H9 (cell line): ENCODE data around the gene LPCAT3. TPM values are rescaled to one million over a fixed set of nuclear protein-coding genes. Genes with fewer than 3 reads are reported as not detected.
A peak's percentile ranks its signal among the peaks of the same experiment; 100 is the strongest.

Source experiments
- DNase-seq: peaks from one replicate; pipeline ENCODE4 v3.0.0-alpha.2; 2017
- H2AFZ ChIP-seq: one replicate; pipeline ENCODE4 v1.6.1; 2013; ENCODE audit warnings: mild to moderate bottlenecking, low read length, control low read depth, moderate library complexity
- H2AK5ac ChIP-seq: 2 replicates; pipeline ENCODE4 v1.6.1; 2013; ENCODE audit warnings: low read length, control low read depth, mixed read lengths; ENCODE audit not compliant: insufficient read length
- H2BK120ac ChIP-seq: one replicate; pipeline ENCODE4 v1.6.1; 2013; ENCODE audit warnings: low read depth, mild to moderate bottlenecking, low read length, control low read depth, inconsistent platforms; ENCODE audit not compliant: poor library complexity, severe bottlenecking
- H2BK12ac ChIP-seq: 2 replicates; pipeline ENCODE4 v1.6.1; 2013; ENCODE audit warnings: low read length, control low read depth, mixed read lengths, low read depth; ENCODE audit not compliant: insufficient read length
- H2BK15ac ChIP-seq: 2 replicates; pipeline ENCODE4 v1.6.1; 2013; ENCODE audit warnings: low read depth, low read length, control low read depth
- H2BK20ac ChIP-seq: one replicate; pipeline ENCODE4 v1.6.1; 2013; ENCODE audit warnings: low read depth, mild to moderate bottlenecking, low read length, control low read depth, inconsistent platforms; ENCODE audit not compliant: poor library complexity, severe bottlenecking
- H2BK5ac ChIP-seq: 2 replicates; pipeline ENCODE4 v1.6.1; 2013; ENCODE audit warnings: low read length, control low read depth, mixed read lengths; ENCODE audit not compliant: insufficient read length
- H3K14ac ChIP-seq: 2 replicates; pipeline ENCODE4 v1.6.1; 2013; ENCODE audit warnings: low read length, control low read depth; ENCODE audit not compliant: insufficient read depth
- H3K18ac ChIP-seq: 2 replicates; pipeline ENCODE4 v1.6.1; 2013; ENCODE audit warnings: low read depth, mild to moderate bottlenecking, mixed read lengths, low read length, control low read depth; ENCODE audit not compliant: insufficient read length
- H3K23ac ChIP-seq: 2 replicates; pipeline ENCODE4 v1.6.1; 2013; ENCODE audit warnings: low read length, control low read depth, mixed read lengths, low read depth; ENCODE audit not compliant: insufficient read length
- H3K23me2 ChIP-seq: 2 replicates; pipeline ENCODE4 v1.6.1; 2013; ENCODE audit warnings: low read depth, mild to moderate bottlenecking, mixed read lengths, low read length, control low read depth; ENCODE audit not compliant: insufficient read length, poor library complexity, severe bottlenecking
- H3K27ac ChIP-seq: 2 replicates; pipeline ENCODE4 v1.5.1; 2013; ENCODE audit warnings: low read length, control low read depth, mixed read lengths, low read depth; ENCODE audit not compliant: insufficient read length
- H3K27me3 ChIP-seq: 2 replicates; pipeline ENCODE4 v1.6.1; 2013; ENCODE audit warnings: low read length, control low read depth, inconsistent platforms; ENCODE audit not compliant: insufficient read depth
- H3K4ac ChIP-seq: 2 replicates; pipeline ENCODE4 v1.6.1; 2013; ENCODE audit warnings: low read depth, mild to moderate bottlenecking, control low read depth, inconsistent platforms, low read length, moderate library complexity
- H3K4me1 ChIP-seq: 2 replicates; pipeline ENCODE4 v1.6.1; 2013; ENCODE audit warnings: low read length, control low read depth, inconsistent platforms; ENCODE audit not compliant: insufficient read depth
- H3K4me2 ChIP-seq: 2 replicates; pipeline ENCODE4 v1.6.1; 2013; ENCODE audit warnings: low read length, control low read depth, mixed read lengths; ENCODE audit not compliant: insufficient read length, insufficient read depth
- H3K56ac ChIP-seq: 2 replicates; pipeline ENCODE4 v1.6.1; 2013; ENCODE audit warnings: low read depth, mild to moderate bottlenecking, mixed read lengths, low read length, control low read depth; ENCODE audit not compliant: insufficient read length
- H3K79me1 ChIP-seq: 2 replicates; pipeline ENCODE4 v1.6.1; 2013; ENCODE audit warnings: low read depth, mild to moderate bottlenecking, moderate library complexity, low read length, control low read depth, inconsistent platforms; ENCODE audit not compliant: insufficient read depth, poor library complexity, severe bottlenecking
- H3K79me2 ChIP-seq: 2 replicates; pipeline ENCODE4 v1.6.1; 2013; ENCODE audit warnings: low read length, control low read depth, inconsistent platforms; ENCODE audit not compliant: insufficient read depth
- H3K9ac ChIP-seq: 2 replicates; pipeline ENCODE4 v1.6.1; 2013; ENCODE audit warnings: low read length, control low read depth, mixed read lengths; ENCODE audit not compliant: insufficient read length; ENCODE audit errors: extremely low read depth
- H3K9me3 ChIP-seq: one replicate; pipeline ENCODE4 v1.6.1; 2013; ENCODE audit warnings: low read depth, low read length, inconsistent platforms; ENCODE audit not compliant: control insufficient read depth
- H3T11ph ChIP-seq: one replicate; pipeline ENCODE4 v1.6.1; 2013; ENCODE audit warnings: mild to moderate bottlenecking, low read length, control low read depth, inconsistent platforms
- H4K20me1 ChIP-seq: one replicate; pipeline ENCODE4 v1.6.1; 2013; ENCODE audit not compliant: control insufficient read depth, insufficient read length, insufficient read depth
- H4K5ac ChIP-seq: 2 replicates; pipeline ENCODE4 v1.6.1; 2013; ENCODE audit warnings: low read depth, mild to moderate bottlenecking, mixed read lengths, low read length, control low read depth; ENCODE audit not compliant: insufficient read length
- H4K8ac ChIP-seq: replicated peaks from 2 replicates; pipeline ENCODE4 v1.6.1; 2013; ENCODE audit warnings: low read length, control low read depth, mixed read lengths, low read depth; ENCODE audit not compliant: insufficient read length
- H4K91ac ChIP-seq: 2 replicates; pipeline ENCODE4 v1.6.1; 2013; ENCODE audit warnings: low read depth, mild to moderate bottlenecking, moderate library complexity, mixed read lengths, low read length, control low read depth; ENCODE audit not compliant: insufficient read length
- H3K27ac Mint-ChIP-seq, 3 experiments: 2 replicates in 2 of 3; 3 replicates in 1 of 3; pipeline ENCODE4 v1.8.0; 2020 to 2021; ENCODE audit warnings: mixed read lengths in 3 of 3, mild to moderate bottlenecking in 1 of 3, moderate library complexity in 1 of 3
- H3K27me3 Mint-ChIP-seq: 2 replicates; pipeline ENCODE4 v1.8.0; 2021; ENCODE audit warnings: low read depth, mild to moderate bottlenecking, moderate library complexity, mixed read lengths
- H3K36me3 Mint-ChIP-seq, 3 experiments: 2 replicates in 2 of 3; 3 replicates in 1 of 3; pipeline ENCODE4 v1.8.0; 2020 to 2021; ENCODE audit warnings: low read depth in 3 of 3, mixed read lengths in 3 of 3; ENCODE audit not compliant: insufficient read depth in 1 of 3
- H3K4me1 Mint-ChIP-seq, 2 experiments: 2 replicates each; pipeline ENCODE4 v1.8.0; 2020; ENCODE audit warnings: mixed read lengths in 2 of 2
- H3K4me3 Mint-ChIP-seq, 2 experiments: 2 replicates in 1 of 2; 3 replicates in 1 of 2; pipeline ENCODE4 v1.8.0; 2020 to 2021; ENCODE audit warnings: mild to moderate bottlenecking in 2 of 2, mixed read lengths in 2 of 2, moderate library complexity in 1 of 2
- H3K9me3 Mint-ChIP-seq, 2 experiments: 2 replicates in 1 of 2; 3 replicates in 1 of 2; pipeline ENCODE4 v1.8.0; 2020; ENCODE audit warnings: mild to moderate bottlenecking in 2 of 2, mixed read lengths in 2 of 2, moderate library complexity in 1 of 2
- WGBS: extraction: QIAGEN DNeasy Blood & Tissue Kit; methylation state at CpG from one replicate; pipeline ENCODE4 v1.1.7; 2013; ENCODE audit warnings: missing lambda C conversion rate, low lambda C conversion rate, mixed read lengths; ENCODE audit not compliant: insufficient read length; ENCODE audit errors: extremely low coverage; 5-methylcytosine and 5-hydroxymethylcytosine counted together
- total RNA-seq: library from RNA; stranded (reverse); gene quantifications from 2 replicates; pipeline ENCODE4 v1.2.1, GENCODE V29; 2021
- TF ChIP-seq, protein P1 (sequence below): fragments of 200-600 bp; sonication (generic); conservative IDR thresholded peaks from 3 replicates; pipeline ENCODE4 v1.8.0; 2021; ENCODE audit warnings: antibody characterized with exemption, mild to moderate bottlenecking

LPCAT3 gene
- total RNA-seq, 1 experiment from 2014 or later: 47.7 TPM

DNA sequence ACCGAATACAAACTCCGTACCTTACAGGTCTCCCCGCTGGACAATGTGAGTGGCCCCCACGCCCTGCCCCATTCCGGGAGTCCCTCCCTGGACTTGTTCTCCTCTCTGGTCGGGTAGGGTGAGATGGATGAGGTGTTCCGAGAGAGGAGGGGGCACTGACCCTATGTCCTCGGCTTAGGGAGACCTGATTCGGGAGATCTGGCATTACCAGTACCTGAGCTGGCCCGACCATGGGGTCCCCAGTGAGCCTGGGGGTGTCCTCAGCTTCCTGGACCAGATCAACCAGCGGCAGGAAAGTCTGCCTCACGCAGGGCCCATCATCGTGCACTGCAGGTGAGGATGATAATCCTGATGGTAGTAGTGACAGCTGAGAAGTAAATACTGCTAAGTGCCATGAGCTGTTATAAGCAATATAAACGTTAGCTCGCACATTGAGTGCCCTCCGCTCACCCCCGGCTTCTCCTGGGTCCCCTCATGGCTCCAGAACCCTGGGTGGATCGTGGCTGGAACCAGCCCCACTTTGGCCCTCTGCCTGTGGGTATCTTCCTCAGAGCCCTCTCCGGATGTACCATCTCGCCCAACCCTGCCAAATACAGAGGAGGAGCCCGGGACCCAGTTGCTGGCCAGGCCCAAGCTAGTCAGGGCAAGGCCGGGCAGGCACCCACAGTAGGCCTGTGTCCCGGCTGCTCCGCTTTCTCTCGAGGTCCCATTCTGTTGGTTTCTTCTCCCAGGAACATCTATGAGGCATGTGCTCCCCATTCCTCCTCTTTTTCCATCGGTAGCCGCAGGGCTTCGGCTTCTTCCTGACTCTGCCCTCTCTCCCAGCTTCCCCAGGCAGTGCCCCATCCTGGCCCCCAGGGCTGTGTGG, 60.3 kb downstream of the LPCAT3 start:
- Mint-ChIP-seq H3K4me1 (peaks cover 29 to 46% of the 10 kb centered on the region in 2 experiments), H3K27me3 (no peaks in the 10 kb centered on the region; the same call in 1 of the 2 replicates)

More for the DNA sequence above, 60.3 kb downstream of the LPCAT3 start:
- no peak overlapping the region for H3K18ac ChIP-seq
- H2BK20ac ChIP-seq: no peak overlapping the region
- H2BK120ac ChIP-seq: no peak overlapping the region
- H3K4me2 ChIP-seq: no peak overlapping the region
- Mint-ChIP-seq H3K4me3 (no peak overlapping the region), H3K9me3 (no peaks in the 10 kb centered on the region), H3K27ac (peak overlapping the region in 1 of 3 experiments; percentile 82; a peak in 3 of 7 replicates), H3K36me3 (peaks cover 0 to 6% (median 0%) of the 10 kb centered on the region in 3 experiments; a peak in 4 of 7 replicates)
- H3K23me2 ChIP-seq: peaks cover 17% of the 10 kb centered on the region
- no peak overlapping the region for H2BK15ac ChIP-seq
- no peaks in the 10 kb centered on the region for H3K79me1 ChIP-seq
- H4K20me1 ChIP-seq: no peaks in the 10 kb centered on the region
- no peak overlapping the region for H4K5ac ChIP-seq
- no peak overlapping the region for H3K27ac ChIP-seq
- H3K79me2 ChIP-seq: no peaks in the 10 kb centered on the region; the same call in 1 of the 2 replicates
- H3K9me3 ChIP-seq: no peaks in the 10 kb centered on the region
- no peaks in the 10 kb centered on the region for H3K27me3 ChIP-seq
- H4K8ac ChIP-seq: no peak overlapping the region
- no peak overlapping the region for H2BK12ac ChIP-seq
- no peak overlapping the region for H2AK5ac ChIP-seq
- no peak overlapping the region for H3K56ac ChIP-seq
- H2BK5ac ChIP-seq: no peak overlapping the region
- no peak overlapping the region; the same call in 1 of the 2 replicates for H3K14ac ChIP-seq
- H3T11ph ChIP-seq: no peak overlapping the region
- H3K4me1 ChIP-seq: peaks cover 5% of the 10 kb centered on the region; the same call in 1 of the 2 replicates
- H3K9ac ChIP-seq: no peak overlapping the region
- no peak for DNase-seq
- WGBS: no CpG with 5 or more reads among the region's 28 CpGs
- TF ChIP-seq, protein P1, sequence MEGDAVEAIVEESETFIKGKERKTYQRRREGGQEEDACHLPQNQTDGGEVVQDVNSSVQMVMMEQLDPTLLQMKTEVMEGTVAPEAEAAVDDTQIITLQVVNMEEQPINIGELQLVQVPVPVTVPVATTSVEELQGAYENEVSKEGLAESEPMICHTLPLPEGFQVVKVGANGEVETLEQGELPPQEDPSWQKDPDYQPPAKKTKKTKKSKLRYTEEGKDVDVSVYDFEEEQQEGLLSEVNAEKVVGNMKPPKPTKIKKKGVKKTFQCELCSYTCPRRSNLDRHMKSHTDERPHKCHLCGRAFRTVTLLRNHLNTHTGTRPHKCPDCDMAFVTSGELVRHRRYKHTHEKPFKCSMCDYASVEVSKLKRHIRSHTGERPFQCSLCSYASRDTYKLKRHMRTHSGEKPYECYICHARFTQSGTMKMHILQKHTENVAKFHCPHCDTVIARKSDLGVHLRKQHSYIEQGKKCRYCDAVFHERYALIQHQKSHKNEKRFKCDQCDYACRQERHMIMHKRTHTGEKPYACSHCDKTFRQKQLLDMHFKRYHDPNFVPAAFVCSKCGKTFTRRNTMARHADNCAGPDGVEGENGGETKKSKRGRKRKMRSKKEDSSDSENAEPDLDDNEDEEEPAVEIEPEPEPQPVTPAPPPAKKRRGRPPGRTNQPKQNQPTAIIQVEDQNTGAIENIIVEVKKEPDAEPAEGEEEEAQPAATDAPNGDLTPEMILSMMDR: no peak
- H3K23ac ChIP-seq: no peak overlapping the region
- H2AFZ ChIP-seq: no peak overlapping the region
- H4K91ac ChIP-seq: no peak overlapping the region
- H3K4ac ChIP-seq: no peak overlapping the region
